Measurements from ENCODE around the gene IGF2BP2.
A peak's percentile ranks its signal among the peaks of the same experiment; 100 is the strongest.
"Not testable (repeated sequence)": the region's sequence is repeated elsewhere in the genome, so short reads cannot be mapped to it uniquely, and the experiment has no call there.

IGF2BP2 gene

DNA sequence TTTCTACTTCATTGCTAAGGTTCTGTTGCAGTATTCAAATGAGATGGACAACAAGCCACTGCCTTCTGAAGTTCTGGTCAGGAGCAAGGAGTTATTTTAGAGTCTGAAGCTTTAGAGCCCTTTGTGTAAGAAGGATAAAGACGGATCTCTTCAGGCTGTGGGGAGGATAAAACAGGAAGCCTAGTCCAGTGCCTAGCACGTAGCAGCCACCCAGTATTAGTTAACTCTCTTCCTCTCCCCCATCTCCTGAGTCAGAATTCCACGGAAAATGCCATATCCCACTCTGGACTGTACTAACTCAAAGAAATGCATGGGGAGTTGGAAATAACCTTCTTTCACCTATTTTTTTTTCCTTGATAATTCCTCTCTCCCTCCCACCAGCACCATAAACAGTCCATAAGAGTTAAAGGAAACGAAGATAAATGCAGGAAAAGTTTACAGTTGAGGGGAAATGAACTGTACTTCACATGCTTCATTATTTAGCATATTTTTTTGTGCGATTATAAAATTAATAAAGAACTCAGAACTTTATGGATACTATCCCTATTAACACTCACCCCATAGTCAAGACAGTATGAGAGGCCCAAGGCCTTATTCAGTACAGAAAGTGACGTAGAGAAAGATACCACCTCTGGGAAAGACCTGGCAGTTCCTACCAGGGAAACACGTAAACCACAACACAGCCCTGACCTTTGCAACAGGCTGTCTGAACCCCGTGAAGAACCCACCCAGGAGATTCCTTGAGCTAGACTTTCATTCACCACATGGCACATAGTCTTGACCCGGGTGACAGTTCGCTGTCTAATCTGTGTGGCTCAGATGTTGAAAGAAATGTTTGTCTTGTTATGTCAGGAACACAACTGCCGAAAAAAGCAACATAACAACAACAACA lies 9.2 kb downstream of the IGF2BP2 start:
- Histone ChIP-seq H3K27ac (no peak overlapping the region), H3K4me3 (no peak overlapping the region)

DNA sequence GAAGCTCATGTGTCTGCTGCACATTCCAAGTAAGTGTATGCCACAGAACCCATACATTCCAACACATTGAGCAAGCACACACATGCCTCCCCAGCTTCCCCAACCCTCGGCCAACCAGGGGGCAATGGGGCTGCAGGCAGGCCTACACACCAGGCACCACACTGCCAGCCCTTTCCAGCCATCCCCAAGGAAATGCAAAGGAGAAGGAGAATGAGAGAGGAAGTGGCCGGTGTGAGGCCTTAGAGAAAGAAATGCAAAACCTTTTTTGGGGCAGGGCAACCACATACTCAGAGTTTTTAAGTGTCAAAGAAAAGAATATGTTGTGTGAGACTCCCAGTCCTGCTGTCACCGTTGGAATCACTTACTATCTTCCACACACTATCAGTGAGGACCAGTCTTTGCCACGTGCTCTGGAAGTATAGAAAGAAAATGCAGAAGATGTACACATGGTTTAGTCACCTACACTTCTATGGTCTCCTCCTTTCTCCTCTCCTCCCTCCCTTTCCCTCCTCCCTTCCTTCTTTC lies 11.1 kb downstream of the IGF2BP2 start:
- Histone ChIP-seq H3K4me3 (no peak overlapping the region), H3K27ac (no peak overlapping the region)

DNA sequence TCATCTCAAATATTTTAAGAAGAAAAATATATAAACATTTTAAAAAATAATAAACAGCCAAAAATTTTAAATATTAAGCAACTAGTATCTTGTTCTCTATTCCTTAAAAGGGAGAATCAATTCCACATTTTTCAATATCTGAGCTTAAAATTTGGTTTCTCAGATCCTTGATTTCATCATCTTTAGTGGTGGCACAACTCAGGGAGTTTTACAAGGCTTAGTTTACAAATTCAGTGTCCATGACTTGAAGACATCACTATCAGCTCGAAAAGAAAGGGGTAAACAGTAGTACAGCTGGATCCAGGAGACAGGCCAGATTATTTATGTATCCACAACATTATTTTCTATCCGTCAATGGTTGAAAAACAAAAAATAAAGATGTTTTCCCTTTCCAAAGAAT lies 11.6 kb downstream of the IGF2BP2 start:
- H3K4me3 ChIP-seq = no peak overlapping the region
- no peak overlapping the region for H3K27ac ChIP-seq

DNA sequence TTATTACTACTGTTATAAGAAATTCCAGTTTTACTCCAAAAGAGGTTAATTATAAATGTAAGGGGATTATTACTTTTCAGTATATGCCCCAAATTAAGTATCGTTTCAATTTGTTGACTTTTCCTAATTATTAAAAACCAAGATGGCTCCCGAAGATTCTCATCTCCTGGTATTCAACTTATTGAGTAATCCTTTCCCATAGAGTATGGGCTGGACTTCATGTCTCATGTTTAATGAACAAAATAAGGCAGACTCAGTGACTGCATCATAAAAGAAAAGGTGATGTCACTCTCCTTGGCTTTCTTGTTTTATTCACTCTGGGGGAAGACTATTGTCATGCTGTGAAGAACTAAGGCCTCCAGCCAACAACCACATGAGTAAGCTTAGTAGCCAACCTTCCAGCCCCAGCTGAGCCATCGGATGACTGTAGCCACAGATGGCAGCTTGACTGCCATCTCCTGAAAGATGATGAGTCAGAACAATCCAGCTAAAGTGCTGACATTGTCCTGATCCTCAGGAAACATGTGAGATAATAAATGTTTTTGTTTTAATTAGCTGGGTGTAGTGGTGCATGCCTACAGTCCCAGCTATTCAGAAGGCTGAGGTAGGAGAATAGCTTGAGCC lies 17.3 kb downstream of the IGF2BP2 start:
- Histone ChIP-seq H3K4me3 (no peak overlapping the region), H3K27ac (no peak overlapping the region)

DNA sequence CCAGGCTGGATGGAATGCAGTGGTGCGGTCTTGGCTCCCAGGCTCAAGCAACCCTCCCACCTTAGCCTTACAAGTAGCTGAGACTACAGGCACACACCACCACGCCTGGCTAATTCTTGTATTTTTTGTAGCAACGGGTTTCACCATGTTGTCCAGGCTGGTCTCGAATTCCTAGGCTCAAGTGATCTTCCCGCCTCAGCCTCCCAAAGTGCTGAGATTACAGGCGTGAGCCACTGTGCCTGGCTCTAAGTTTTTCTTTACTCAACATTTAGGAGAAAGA lies 26.1 kb downstream of the IGF2BP2 start:
- not testable (repeated sequence) for H3K27ac ChIP-seq, H3K4me3 ChIP-seq

DNA sequence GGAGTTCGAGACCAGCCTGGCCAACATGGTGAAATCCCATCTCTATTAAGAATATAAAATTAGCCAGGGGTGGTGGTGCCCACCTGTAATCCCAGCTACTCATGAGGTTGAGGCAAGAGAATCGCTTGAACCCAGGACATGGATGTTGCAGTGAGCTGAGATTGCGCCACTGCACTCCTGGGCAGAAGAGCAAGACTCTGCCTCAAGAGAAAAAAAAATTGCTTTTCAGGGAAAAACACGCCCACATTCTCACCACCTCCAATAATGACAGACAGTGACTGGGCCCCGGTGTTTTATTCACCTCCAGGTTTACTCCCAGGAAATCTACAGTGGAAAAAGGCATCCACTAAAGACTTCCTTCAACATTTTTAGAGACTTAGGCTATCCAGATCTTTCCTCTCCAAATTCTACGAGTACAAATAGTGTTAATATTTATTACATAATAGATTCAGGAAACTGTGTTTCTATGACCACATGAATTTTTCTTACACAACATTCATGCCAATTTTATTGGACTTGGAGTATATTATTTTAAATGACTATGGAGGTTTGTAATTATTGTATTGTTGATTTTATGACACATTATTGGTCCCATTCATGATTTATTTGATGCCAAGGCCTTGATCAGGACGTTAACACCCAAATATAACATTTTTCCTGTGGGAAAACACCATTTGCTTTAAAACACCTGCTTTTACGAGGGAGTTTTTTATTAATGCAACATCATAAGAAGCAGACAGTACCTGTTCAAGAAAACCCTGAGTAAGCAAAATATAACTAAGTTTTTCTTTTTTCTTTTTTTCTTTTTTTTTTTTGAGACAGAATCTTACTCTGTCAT lies 26.6 kb downstream of the IGF2BP2 start:
- H3K4me3 ChIP-seq = no peak overlapping the region
- no peak overlapping the region for H3K27ac ChIP-seq

DNA sequence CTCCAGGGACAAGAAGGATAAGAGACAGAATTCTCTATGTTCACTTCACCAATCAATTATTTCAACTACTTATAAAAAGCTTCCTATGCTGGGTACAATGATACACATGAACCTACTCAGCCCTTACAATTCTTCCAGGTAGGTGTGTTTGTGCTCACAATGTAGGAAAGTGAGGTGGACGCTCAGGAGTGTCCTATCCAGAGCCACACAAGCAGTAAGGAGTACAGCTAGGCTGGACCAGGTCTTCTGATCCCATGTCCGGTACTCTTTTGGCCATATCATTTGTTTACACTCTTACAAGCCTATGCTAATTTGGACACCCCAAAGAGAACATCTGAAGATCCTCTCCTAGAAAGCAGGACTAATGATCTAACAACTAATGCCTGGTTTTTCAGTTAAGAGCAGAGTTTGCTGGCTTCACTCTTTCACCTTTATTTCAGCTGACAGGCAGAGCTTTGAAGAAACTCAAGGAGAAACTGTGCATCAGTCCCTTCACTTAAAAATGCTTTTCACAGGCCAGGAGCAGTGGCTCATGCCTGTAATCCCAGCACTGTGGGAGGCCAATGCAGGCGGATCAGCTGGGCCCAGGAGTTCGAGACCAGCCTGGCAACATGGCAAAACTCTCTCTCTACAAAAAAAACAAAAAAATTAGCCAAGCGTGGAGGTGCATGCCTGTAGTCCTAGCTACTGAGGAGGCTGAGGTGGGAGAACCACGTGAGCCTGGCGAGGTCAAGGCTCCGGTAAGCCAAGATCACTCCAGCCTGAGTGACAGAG lies 27.5 kb downstream of the IGF2BP2 start:
- Histone ChIP-seq H3K4me3 (no peak overlapping the region), H3K27ac (peak overlapping the region in 3 of 21 experiments; percentile 14 to 37 (median 34))

DNA sequence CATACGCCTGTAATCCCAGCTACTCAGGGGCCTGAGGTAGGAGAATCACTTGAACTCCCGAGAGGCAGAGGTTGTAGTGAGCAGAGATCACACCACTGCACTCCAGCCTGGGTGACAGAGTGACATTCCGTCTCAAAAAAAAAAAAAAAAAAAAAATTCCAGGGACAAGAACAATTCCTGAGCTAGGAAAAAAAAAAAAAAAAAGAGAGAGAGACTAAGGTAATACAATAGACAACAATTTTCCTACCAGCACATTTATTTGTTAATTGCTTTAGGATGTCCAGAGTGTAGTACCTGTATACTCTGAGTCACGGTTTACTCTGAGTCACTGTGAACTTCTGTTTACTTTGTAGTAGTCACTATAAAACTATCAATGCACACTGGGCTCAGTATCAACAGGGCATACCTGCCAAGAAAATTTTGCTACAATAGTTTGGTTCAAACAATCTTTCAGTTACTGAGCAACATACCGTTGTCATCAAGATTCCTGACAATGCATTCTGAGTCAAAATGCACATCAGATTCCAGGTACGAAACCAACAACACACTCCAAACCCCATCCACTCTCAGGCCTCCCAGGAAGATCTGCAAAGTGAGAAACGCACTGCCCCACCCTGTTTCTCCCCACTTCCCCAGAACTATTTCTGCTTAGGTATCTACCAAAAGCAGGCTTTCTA lies 28.3 kb downstream of the IGF2BP2 start:
- no peak overlapping the region for H3K4me3 ChIP-seq
- peak overlapping the region in 1 of 21 experiments; percentile 34 for H3K27ac ChIP-seq

DNA sequence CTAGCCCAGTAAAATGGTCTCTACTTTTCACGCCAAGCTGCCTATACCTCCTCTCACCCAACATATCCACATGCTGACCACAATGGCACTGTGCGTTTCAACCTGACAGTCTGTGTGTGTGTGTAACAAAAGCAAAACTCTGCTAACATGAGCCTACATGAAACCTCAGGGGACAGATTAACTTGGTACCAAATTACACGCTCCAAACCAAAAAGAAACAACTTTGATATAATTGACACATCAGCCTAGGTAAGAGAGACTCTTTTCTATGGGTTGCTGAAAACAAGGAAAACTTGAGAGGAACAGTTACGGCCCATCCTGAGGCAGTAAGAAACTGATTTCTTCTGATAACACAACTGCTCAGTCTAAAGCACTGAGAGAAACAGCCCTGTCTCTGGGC lies 31.5 kb downstream of the IGF2BP2 start:
- no peak overlapping the region for H3K27ac ChIP-seq

DNA sequence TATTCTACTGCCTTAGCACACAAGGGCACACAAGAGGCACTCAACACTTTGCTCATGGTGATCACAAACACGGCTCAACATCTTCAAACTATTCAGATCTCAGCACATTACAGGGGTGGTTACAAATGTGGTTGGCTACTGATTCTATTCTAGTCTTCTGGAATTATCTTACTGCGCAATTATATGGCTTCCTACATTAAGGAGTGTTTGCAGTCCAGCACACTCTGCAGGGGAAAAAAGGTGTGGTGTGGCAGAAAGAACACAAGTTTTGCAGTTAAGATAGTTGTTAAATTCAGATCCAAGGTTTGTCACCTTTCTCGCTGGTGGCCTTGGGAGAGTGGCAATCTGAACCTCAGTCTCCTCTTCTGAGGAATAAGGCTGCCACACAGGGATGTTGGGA lies 31.9 kb downstream of the IGF2BP2 start:
- Histone ChIP-seq H3K4me3 (no peak overlapping the region), H3K27ac (no peak overlapping the region)

More for the DNA sequence above, 31.5 kb downstream of the IGF2BP2 start:
- no peak overlapping the region for H3K4me3 ChIP-seq

DNA sequence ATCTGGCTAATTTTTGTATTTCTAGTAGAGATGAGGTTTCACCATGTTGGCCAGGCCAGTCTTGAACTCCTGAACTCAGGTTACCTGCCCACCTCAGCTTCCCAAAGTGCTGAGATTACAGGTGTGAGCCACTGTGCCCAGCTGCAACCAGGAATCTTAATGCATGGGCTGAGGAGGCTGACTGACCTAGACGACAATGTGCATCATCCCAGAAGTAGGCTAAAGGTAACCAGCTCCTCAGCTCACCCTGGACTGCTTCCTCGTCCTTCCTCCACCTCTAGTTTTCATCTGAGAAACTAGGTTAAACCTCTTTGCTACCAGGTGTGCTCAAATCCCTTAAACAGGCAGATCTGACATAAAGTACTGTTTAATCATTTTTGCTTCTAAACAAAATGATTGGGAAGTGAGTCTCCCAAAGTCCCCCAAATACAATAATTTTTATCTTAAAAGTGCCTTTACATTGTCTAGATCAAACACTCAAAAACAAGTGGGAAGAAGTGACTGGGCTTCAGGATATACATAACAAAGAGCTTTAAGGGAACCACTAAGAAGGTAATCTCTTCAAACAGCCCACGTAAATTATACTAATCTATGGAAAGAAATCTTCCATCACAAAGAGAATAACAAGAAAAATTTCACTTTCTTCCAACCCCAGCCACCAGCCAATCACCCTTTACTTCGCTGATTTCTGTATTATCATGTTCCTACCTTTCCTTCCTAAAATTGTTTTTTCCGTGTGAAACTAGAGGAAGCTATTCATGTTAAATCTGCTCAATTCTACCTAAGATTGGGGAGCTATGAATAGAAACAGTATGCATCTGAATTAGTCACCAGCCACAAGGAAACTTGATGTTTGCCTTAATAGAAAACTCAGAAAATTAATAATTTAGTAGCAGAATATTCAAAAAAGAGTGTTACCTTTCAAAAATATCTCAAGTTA lies 34.7 kb downstream of the IGF2BP2 start:
- no peak overlapping the region for H3K4me3 ChIP-seq
- H3K27ac ChIP-seq = no peak overlapping the region

DNA sequence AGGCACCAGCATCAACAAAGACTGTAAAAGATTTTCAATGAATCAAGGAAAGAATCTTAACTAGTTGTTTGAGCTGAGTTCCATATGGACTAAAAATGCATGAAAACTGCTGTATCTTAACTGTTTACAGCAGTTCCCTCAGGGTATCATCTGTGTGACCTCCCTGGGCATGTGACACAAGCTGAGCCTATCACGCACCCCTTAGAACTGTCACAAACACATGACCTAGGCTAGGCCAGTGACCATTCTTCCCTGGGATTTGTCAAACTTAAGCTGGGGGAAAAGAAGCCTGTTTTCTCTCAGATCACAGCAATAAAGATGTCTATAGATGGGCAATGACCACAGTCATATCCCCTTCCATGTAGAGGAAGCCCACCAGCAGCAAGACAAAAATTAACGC lies 35.7 kb downstream of the IGF2BP2 start:
- Histone ChIP-seq H3K4me3 (no peak overlapping the region), H3K27ac (no peak overlapping the region)

DNA sequence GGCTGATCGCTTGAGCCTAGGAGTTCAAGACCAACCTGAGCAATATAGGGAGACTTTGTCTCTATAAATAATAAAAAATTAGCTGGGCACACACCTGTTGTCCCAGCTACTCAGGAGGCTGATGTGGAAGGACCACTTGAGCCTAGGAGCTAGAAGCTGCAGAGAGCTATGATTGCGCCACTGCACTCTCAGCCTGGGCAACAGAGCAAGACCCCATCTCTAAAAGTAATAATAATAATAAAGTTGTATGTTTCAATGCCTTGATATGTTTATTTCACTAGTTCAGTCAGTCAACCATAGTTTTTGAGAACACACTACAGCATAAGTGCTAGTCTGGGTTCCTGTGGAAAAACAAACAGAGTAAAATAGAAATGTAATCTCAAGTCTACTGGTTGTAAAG lies 36.5 kb downstream of the IGF2BP2 start:
- H3K4me3 ChIP-seq = no peak overlapping the region
- no peak overlapping the region for H3K27ac ChIP-seq

DNA sequence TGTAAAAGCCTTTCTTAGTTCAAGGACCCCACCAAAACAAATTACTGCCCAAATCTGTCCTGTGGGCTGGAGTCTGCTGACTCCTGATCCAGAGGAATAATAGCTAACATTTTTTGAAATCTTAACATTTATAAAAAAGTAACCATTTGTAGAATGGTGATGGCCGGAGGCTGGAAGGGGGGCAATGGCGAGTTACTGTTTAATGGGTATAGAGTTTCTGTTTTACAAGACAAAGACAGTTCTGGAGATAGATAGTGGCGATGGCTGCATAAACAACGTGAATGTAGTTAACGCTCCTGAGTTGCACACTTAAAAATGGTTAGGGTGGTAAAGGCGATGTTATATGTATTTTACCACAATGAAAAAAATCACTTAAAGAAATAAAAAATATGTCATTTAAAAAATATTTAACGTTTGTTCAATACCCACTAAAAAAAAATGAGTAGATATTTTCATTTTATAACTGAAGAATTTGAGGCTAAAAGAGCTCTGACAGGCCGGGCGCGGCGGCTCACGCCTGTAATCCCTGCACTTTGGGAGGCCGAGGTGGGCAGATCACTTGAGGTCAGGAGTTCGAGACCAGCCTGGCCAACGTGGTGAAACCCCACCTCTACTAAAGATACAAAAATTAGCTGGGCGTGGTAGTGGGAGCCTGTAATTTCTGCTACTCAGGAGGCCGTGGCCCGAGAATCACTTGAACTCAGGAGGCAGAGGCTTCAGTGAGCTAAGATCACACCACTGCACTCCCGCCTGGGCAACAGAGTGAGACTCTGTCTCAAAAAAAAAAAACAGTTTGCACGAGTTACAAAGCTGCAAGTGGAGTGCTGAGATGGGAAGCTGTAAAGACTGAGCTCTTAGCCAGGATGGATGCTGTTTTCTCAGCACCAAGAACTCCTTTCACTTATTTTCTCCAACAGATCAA lies 37.6 kb downstream of the IGF2BP2 start:
- Histone ChIP-seq H3K4me3 (no peak overlapping the region), H3K27ac (no peak overlapping the region)

DNA sequence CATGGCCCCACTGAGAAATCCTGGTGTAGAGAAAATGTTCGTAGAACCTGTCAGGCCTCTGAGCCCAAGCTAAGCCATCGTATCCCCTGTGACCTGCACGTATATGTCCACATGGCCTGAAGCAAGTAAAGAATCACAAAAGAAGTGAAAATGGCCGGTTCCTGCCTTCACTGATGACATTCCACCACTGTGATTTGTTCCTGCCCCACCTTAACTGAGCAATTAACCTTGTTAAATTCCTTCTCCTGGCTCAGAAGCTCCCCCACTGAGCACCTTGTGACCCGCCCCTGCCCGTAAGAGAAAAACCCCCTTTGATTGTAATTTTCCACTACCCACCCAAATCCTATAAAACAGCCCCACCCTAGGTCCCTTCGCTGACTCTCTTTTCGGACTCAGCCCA lies 38.6 kb downstream of the IGF2BP2 start:
- H3K27ac ChIP-seq, H3K4me3 ChIP-seq: not testable (repeated sequence)

DNA sequence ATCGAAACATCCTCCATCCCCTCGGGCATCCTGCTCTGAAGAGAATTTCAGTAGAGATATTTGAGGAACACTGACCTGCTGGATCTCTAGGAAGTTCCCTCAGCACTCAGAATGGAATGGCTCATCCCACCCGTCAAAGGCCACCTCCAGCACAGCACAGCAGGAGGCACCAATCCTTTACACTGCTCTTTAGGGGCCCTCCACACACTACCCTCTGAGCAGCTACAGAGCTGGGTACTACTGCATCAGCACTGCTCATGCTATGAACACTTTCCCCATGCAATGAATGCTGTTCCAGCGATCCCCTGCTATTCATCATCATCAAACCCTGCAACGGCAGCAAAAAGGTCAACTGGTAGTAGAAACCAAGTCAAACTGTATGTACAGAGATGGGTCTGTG lies 40.5 kb downstream of the IGF2BP2 start:
- no peak overlapping the region for H3K4me3 ChIP-seq
- no peak overlapping the region for H3K27ac ChIP-seq

DNA sequence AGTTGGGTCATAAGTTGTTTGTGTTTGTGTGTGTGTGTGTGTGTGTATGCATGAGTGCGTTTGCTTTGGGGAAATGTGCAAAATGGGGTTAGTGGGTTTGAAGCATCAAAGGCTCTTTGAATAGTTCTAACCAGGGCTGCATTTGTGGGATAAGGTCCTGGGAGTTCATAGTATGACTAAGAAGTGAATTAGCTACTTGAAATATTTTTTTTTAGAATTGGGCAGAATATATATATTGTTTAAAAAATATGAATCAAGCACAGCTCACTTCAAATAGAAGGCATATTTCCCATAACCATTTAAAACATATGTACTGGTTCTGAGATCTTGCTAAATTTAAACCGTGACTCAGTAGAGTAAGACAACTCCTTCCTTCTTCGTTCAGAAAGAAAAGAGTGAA lies 43.1 kb downstream of the IGF2BP2 start:
- H3K27ac ChIP-seq = no peak overlapping the region
- no peak overlapping the region for H3K4me3 ChIP-seq

Measured in skin epidermis (tissue), 12 donors.